Esophagus squamous epithelium (tissue), 5 donors: ENCODE results near the gene RAB11FIP5. TPM values are rescaled to one million over a fixed set of nuclear protein-coding genes. Genes with fewer than 3 reads are reported as not detected.

Experiments
- DNase-seq: peaks from one replicate; lab custom pipeline; 2025; lab: John Stamatoyannopoulos, UW
- H3K27ac ChIP-seq, 4 donors: fragments of 200-600 bp; sonication (generic); one replicate each; pipeline ENCODE4 v1.5.1; 2016 to 2019; ENCODE audit warnings: mild to moderate bottlenecking in 1 of 4
- H3K27me3 ChIP-seq, 4 donors: fragments of 200-600 bp; sonication (generic); 1 replicate in 3 of 4; 2 replicates in 1 of 4; pipeline versions ENCODE4 v1.5.1 to v1.6.0; 2017 to 2021; ENCODE audit warnings: antibody characterized with exemption in 1 of 4
- H3K36me3 ChIP-seq, 3 donors: fragments of 200-600 bp; sonication (generic); one replicate each; pipeline ENCODE4 v1.5.1; 2016 to 2019
- H3K4me1 ChIP-seq, 3 donors: fragments of 200-600 bp; sonication (generic); one replicate each; pipeline ENCODE4 v1.5.1; 2017 to 2019
- H3K4me3 ChIP-seq, 4 donors: fragments of 200-600 bp; sonication (generic); 1 replicate in 3 of 4; 2 replicates in 1 of 4; pipeline ENCODE4 v1.5.1; 2016 to 2019; ENCODE audit warnings: mild to moderate bottlenecking in 2 of 4, moderate library complexity in 1 of 4
- H3K9me3 ChIP-seq, 3 donors: fragments of 200-600 bp; sonication (generic); one replicate each; pipeline ENCODE4 v1.5.1; 2016 to 2019
- CTCF ChIP-seq, 6 experiments: fragments of 450-650 bp in 4 of 6; fragments of 200-600 bp in 2 of 6; sonication (generic) in 2 of 6; IDR thresholded peaks; one replicate each; pipeline ENCODE4 v1.5.1; 2016 to 2019; ENCODE audit warnings: antibody characterized with exemption in 6 of 6, mild to moderate bottlenecking in 4 of 6, moderate library complexity in 4 of 6
- POLR2A ChIP-seq, 4 donors: fragments of 450-650 bp; IDR thresholded peaks; one replicate each; pipeline ENCODE4 v1.6.1; 2017; ENCODE audit warnings: antibody characterized with exemption in 4 of 4, mild to moderate bottlenecking in 4 of 4, moderate library complexity in 3 of 4
- WGBS, 2 donors: methylation state at CpG; one replicate each; pipeline ENCODE4 v1.1.5; 2018; 5-methylcytosine and 5-hydroxymethylcytosine counted together
- intact Hi-C: fragments of 100-400 bp; cut with DNase I; formaldehyde crosslinking; loops from one replicate; pipeline ENCODE4 v1.15.0; 2022
- total RNA-seq, 4 donors: library from RNA; depleted of rRNA; stranded (reverse); fragments of >200 nt; gene quantifications; one replicate each; pipeline ENCODE4 v1.1.0, GENCODE V29; 2016
- donor health status: DM: yes; HTN: yes; CAD: no.

The RAB11FIP5 gene
- total RNA-seq, 4 donors from 2014 or later: 12.2 to 19.6 (median 16.6) TPM

GRCh38 chr2:73043929-73044832 is 68.6 kb downstream of the RAB11FIP5 start:
- DNase-seq: no peak
- 84 to 97% methylated on average over 4 to 7 of the region's 12 CpGs for WGBS, 2 donors
- TF ChIP-seq CTCF (IDR thresholded peaks at IDR 0.05) (no peak), POLR2A (IDR thresholded peaks at IDR 0.05) (no peak)

DNA sequence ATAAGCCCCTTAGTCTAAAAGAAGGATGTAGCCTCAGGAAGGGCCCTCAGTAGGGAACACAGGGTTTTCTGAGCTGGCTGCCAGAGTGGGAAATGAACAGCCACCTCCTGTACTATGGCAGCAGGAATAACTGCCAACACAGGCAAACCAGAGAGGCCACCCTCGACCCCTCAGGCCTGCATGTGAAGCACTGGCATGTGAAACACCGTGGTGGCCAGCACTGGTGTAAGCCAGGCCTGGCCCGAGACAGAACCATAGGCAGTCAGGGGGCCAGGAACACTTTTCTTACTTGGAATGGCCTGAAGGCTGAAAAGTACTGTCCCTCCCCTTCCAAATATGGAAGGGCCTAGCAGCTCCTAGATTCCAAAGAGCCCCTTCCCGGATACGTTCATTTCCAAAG is 69.5 kb downstream of the RAB11FIP5 start:
- Histone ChIP-seq H3K27ac (no peak overlapping the region), H3K4me3 (no peak overlapping the region), H3K9me3 (no peaks in the 10 kb centered on the region), H3K36me3 (peaks cover 0 to 25% (median 8%) of the 10 kb centered on the region in 3 donors), H3K4me1 (no peaks in the 10 kb centered on the region), H3K27me3 (no peaks in the 10 kb centered on the region)
- DNase-seq: no peak
- WGBS, 2 donors: 76 to 95% methylated on average over 3 of the region's 5 CpGs
- TF ChIP-seq CTCF (IDR thresholded peaks at IDR 0.05) (no peak), POLR2A (IDR thresholded peaks at IDR 0.05) (no peak)
- intact Hi-C loops: no loop called here

More at GRCh38 chr2:73043929-73044832, 68.6 kb downstream of the RAB11FIP5 start:
- Histone ChIP-seq H3K27me3 (no peaks in the 10 kb centered on the region), H3K36me3 (peaks cover 0 to 20% (median 8%) of the 10 kb centered on the region in 3 donors), H3K4me3 (no peak overlapping the region), H3K9me3 (no peaks in the 10 kb centered on the region), H3K27ac (no peak overlapping the region), H3K4me1 (no peaks in the 10 kb centered on the region)
- intact Hi-C loops: no loop called here

DNA sequence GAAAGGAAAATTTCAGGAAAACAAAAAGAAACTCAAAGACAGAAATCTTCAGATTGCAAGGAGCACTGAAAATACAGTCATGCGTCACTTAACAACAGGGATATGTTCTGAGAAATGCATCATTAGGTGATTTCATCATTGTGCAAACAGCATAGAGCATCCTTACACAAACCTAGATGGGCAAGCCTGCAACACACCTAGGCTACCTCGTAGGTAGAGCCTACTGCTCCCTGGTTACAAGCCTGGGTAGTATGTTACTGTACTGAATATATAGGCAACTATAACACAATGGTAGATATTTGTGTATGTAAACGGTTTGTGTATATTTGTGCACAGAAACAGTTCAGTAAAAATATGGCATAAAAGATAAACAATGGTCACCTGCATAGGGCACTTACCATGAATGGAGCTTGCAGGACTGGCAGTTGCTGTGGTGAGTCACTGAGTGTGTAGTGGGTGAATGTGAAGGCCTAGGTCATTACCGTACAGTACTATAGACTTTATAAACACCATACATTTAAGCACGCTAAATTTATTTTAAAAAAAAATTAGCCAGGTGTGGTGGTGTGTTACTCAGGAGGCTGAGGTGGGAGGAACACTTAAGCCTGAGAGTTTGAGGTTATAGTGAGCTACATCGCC is 74.7 kb downstream of the RAB11FIP5 start:
- intact Hi-C loops: no loop called here
- H3K4me3 ChIP-seq: no peak overlapping the region
- TF ChIP-seq CTCF (IDR thresholded peaks at IDR 0.05): no peak
- TF ChIP-seq POLR2A (IDR thresholded peaks at IDR 0.05): no peak
- no peak for DNase-seq
- no peaks in the 10 kb centered on the region for H3K27me3 ChIP-seq
- H3K27ac ChIP-seq: no peak overlapping the region
- WGBS, 2 donors: 83 to 87% methylated on average over 6 of the region's 6 CpGs
- H3K36me3 ChIP-seq: peaks cover 0 to 25% (median 8%) of the 10 kb centered on the region in 3 donors
- H3K4me1 ChIP-seq: no peaks in the 10 kb centered on the region
- H3K9me3 ChIP-seq: no peaks in the 10 kb centered on the region

GRCh38 chr2:73036766-73037165 is 76.0 kb downstream of the RAB11FIP5 start:
- DNase-seq: no peak
- no peaks in the 10 kb centered on the region for H3K27me3 ChIP-seq
- H3K4me3 ChIP-seq: no peak overlapping the region
- H3K36me3 ChIP-seq: peaks cover 0 to 25% (median 8%) of the 10 kb centered on the region in 3 donors
- no peaks in the 10 kb centered on the region for H3K9me3 ChIP-seq
- H3K27ac ChIP-seq: no peak overlapping the region
- WGBS, 2 donors: 86 to 89% methylated on average over 11 of the region's 11 CpGs
- intact Hi-C loops: no loop called here
- no peak for TF ChIP-seq CTCF (IDR thresholded peaks at IDR 0.05)
- no peak for TF ChIP-seq POLR2A (IDR thresholded peaks at IDR 0.05)
- no peaks in the 10 kb centered on the region for H3K4me1 ChIP-seq
